ENCODE results near the gene NME7.

NME7 gene

DNA sequence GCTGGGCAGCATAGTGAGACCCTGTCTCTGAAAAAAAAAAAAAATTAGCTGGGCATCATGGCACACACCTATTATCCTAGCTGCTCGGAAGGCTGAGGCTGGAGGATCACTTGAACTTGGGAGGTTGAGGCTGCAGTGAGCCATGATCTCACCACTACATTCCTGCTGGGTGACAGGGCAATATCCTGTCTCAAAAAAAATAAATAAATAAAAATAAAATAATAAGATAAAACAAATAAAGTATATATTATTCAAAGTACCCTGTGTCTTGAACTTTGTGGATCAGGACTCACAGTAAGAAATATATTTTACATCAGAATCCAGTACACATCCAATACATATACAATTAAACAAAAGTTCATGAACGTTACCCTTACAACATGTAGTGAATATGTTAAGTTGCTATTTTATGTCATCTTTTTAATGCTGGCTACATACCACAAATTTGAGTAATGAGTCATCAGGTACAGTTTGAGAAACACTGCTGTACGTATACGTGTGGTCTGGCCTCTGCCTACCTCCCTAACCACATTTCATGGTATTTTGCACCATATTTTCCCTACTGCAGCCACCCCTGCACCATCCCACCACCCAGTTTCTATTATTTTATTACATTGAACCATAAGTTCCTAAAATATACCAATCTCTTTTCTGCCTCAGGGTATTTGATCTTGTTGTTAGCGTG is 4.4 kb downstream of the NME7 start:
- peak; percentile 32 for DNase-seq (ENCODE audit: low spot score)
- no peak for TF ChIP-seq CTCF (IDR thresholded peaks at IDR 0.05; ENCODE audit: extremely low read depth, insufficient read depth, missing control alignments)
- in situ Hi-C loops (cut with MboI; ENCODE audit: low pct_unique_long_range_greater_than_20kb, low sequenced_read_pairs, unreplicated experiment), result no loop called here

- TF ChIP-seq CTCF (IDR thresholded peaks at IDR 0.05; ENCODE audit: extremely low read depth, insufficient read depth, missing control alignments), result no peak
- in situ Hi-C loops (cut with MboI; ENCODE audit: low pct_unique_long_range_greater_than_20kb, low sequenced_read_pairs, unreplicated experiment), result no loop called here
- no peak for DNase-seq (ENCODE audit: low spot score)
Measured at GRCh38 chr1:169361281-169361680, 6.3 kb downstream of the NME7 start.

DNA sequence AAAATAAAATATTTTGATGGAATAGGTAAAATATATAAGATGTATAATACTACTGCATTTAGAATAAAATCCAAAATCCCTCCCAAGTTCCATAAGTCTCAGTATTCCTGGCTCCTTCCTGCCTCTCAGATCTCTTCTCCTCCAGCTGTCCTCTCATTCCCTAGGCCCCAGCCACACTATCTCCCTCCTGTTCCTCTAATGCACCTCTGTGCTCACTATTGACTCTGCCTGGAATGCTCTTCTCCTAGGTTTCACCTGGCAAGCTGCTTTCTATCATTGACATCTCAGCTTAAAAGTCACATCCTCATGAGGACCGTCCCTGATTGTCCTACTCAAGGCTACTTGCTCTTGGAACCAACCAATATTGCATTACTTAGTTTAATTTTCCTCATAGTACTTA is 7.2 kb downstream of the NME7 start:
- DNase-seq (ENCODE audit: low spot score), result no peak
- TF ChIP-seq CTCF (IDR thresholded peaks at IDR 0.05; ENCODE audit: extremely low read depth, insufficient read depth, missing control alignments), result no peak
- in situ Hi-C loops (cut with MboI; ENCODE audit: low pct_unique_long_range_greater_than_20kb, low sequenced_read_pairs, unreplicated experiment), result no loop called here

DNA sequence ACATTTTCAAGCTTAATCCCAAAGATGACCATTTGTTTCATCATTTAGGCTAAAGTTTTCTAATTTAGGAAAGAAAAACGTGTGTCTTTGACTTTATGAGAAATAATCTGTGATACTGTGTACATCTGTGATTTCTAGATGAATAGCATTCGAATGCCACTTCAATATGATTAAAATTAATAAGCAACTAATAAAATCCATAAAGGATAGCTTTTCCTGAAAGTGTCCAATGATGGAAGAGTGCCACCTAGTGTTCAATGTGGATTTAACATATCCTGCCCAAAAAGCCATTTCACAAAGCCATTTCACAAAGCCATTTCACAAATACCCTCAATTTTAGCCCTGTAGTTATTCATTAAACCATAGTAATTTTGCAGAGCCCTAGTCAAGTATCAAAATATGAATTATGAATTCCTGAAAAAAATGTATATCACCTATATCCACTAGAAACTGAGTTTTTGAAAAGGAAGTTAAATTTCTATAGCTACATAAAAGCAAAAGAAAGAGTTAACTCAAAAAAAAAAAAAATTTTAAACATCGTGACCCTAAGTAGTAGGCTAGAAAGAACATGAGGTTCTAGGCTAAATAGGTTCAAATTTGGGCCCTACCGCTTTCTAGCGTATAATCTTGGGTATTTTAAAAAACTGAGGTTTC is 19.1 kb downstream of the NME7 start:
- in situ Hi-C loops (cut with MboI; ENCODE audit: low pct_unique_long_range_greater_than_20kb, low sequenced_read_pairs, unreplicated experiment), result no loop called here

DNA sequence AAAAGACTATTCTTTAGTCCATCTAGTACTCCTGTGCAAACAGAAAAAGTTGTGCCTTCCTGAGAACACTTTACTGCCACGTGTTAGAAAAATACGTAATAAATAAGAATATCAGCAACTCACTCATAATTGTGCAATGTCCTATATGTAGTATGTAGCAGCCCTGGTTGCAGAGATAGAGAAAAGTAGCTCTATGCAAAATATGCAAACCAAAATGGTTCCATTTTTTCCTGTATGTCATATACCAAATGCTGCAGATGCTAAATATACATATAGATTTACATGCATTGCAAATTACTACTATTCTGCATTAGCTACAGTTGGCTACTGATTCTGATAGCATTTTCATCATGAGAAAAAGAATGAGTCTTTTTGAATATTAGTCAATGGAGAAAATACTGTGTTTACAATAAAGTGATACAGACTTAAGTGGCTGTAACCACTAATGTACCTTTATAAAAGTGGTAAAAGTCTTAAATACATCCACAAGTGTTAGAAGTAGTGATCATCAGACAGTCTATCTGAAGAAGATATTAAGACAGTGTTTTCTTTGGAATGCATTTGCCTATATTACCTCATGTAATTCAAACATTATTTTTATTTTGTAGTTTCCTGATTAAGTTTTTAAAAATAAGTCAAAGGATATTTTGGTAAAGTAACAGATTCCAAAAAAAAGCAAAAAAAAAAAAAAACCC is 19.8 kb downstream of the NME7 start:
- in situ Hi-C loops (cut with MboI; ENCODE audit: low pct_unique_long_range_greater_than_20kb, low sequenced_read_pairs, unreplicated experiment), result no loop called here
- DNase-seq (ENCODE audit: low spot score), result no peak

More for the DNA sequence above, 19.1 kb downstream of the NME7 start:
- TF ChIP-seq CTCF (IDR thresholded peaks at IDR 0.05; ENCODE audit: extremely low read depth, insufficient read depth, missing control alignments), result peak; percentile 66
- DNase-seq (ENCODE audit: low spot score), result peak; percentile 34

More for the DNA sequence above, 19.8 kb downstream of the NME7 start:
- no peak for TF ChIP-seq CTCF (IDR thresholded peaks at IDR 0.05; ENCODE audit: extremely low read depth, insufficient read depth, missing control alignments)
